ENCODE data around the gene POM121C.
"Not testable (repeated sequence)": the region's sequence is repeated elsewhere in the genome, so short reads cannot be mapped to it uniquely, and the experiment has no call there.

GRCh38 chr7:75415428-75415817, 70.7 kb downstream of the POM121C start:
- TF ChIP-seq, protein P1, sequence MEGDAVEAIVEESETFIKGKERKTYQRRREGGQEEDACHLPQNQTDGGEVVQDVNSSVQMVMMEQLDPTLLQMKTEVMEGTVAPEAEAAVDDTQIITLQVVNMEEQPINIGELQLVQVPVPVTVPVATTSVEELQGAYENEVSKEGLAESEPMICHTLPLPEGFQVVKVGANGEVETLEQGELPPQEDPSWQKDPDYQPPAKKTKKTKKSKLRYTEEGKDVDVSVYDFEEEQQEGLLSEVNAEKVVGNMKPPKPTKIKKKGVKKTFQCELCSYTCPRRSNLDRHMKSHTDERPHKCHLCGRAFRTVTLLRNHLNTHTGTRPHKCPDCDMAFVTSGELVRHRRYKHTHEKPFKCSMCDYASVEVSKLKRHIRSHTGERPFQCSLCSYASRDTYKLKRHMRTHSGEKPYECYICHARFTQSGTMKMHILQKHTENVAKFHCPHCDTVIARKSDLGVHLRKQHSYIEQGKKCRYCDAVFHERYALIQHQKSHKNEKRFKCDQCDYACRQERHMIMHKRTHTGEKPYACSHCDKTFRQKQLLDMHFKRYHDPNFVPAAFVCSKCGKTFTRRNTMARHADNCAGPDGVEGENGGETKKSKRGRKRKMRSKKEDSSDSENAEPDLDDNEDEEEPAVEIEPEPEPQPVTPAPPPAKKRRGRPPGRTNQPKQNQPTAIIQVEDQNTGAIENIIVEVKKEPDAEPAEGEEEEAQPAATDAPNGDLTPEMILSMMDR (IDR thresholded peaks at IDR 0.05; ENCODE audit: insufficient read depth, low read depth, low read length) = not testable (repeated sequence)
- not testable (repeated sequence) for TF ChIP-seq EZH2 (IDR thresholded peaks at IDR 0.05; ENCODE audit: insufficient read depth, low read length)
